HG02571 (cell line): ENCODE data around the gene FOXO3.
A peak's percentile ranks its signal among the peaks of the same experiment; 100 is the strongest.
"Not testable (repeated sequence)": the region's sequence is repeated elsewhere in the genome, so short reads cannot be mapped to it uniquely, and the experiment has no call there.

ENCODE experiments used
- ATAC-seq: cut with Tn5 transposase; IDR thresholded peaks from one replicate; pipeline ENCODE4 v1.9.1; 2021; ENCODE audit warnings: mild to moderate bottlenecking, moderate library complexity; ENCODE audit not compliant: unreplicated experiment

FOXO3 gene

GRCh38 chr6:108560463-108561308 is at the start of gene FOXO3:
Gene FOXO3 (plus strand): TSS chr6:108560917. CDS start chr6:108561209, 292 bp downstream.
- ATAC-seq: no peak

GRCh38 chr6:108518714-108519576 is 41.8 kb upstream of the FOXO3 start:
- ATAC-seq: no peak

- no peak for ATAC-seq
These were observed 39.1 kb upstream of the FOXO3 start for GRCh38 chr6:108521616-108522107.

- ATAC-seq: no peak
These were observed 37.0 kb upstream of the FOXO3 start for GRCh38 chr6:108523697-108524096.

- no peak for ATAC-seq
These were observed 36.0 kb upstream of the FOXO3 start for GRCh38 chr6:108524528-108525248.

GRCh38 chr6:108526739-108527174 is 34.0 kb upstream of the FOXO3 start:
- no peak for ATAC-seq

GRCh38 chr6:108528878-108529277 is 31.8 kb upstream of the FOXO3 start:
- no peak for ATAC-seq

- ATAC-seq: no peak
These were observed 29.4 kb upstream of the FOXO3 start for GRCh38 chr6:108531332-108531731.

GRCh38 chr6:108535114-108535742 is 25.5 kb upstream of the FOXO3 start:
- no peak for ATAC-seq

- not testable (repeated sequence) for ATAC-seq
These were observed 24.7 kb upstream of the FOXO3 start for GRCh38 chr6:108535920-108536535.

- ATAC-seq: peak; percentile 85
These were observed 18.6 kb upstream of the FOXO3 start for GRCh38 chr6:108541843-108542759.

GRCh38 chr6:108543175-108543940 is 17.4 kb upstream of the FOXO3 start:
- no peak for ATAC-seq

- ATAC-seq: no peak
These were observed 16.1 kb upstream of the FOXO3 start for GRCh38 chr6:108544606-108545005.

- no peak for ATAC-seq
These were observed 14.4 kb upstream of the FOXO3 start for GRCh38 chr6:108546079-108547049.

- ATAC-seq: no peak
These were observed 11.5 kb upstream of the FOXO3 start for GRCh38 chr6:108549241-108549640.

GRCh38 chr6:108549741-108550140 is 11.0 kb upstream of the FOXO3 start:
- ATAC-seq: no peak

GRCh38 chr6:108550256-108550655 is 10.5 kb upstream of the FOXO3 start:
- ATAC-seq: no peak
